GM18861 (cell line): ENCODE measurements around the gene DNAI1.
"Not testable (repeated sequence)": the region's sequence is repeated elsewhere in the genome, so short reads cannot be mapped to it uniquely, and the experiment has no call there.

Experiments used
- ATAC-seq: cut with Tn5 transposase; IDR thresholded peaks from one replicate; pipeline ENCODE4 v1.9.1; 2021; ENCODE audit not compliant: unreplicated experiment

Gene DNAI1

DNA sequence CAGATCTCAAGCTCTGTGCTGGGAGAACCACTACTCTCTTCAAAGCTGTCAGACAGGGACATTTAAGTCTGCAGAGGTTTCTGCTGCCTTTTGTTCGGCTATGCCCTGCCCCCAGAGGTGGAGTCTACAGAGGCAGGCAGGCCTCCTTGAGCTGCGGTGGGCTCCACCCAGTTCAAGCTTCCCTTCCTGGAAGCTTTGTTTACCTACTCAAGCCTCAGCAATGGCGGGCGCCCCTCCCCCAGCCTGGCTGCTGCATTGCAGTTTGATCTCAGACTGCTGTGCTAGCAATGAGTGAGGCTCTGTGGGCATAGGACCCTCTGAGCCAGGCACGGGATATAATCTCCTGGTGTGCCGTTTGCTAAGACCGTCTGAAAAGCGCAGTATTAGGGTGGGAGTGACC lies 73.4 kb downstream of the DNAI1 start:
- ATAC-seq, result not testable (repeated sequence)

DNA sequence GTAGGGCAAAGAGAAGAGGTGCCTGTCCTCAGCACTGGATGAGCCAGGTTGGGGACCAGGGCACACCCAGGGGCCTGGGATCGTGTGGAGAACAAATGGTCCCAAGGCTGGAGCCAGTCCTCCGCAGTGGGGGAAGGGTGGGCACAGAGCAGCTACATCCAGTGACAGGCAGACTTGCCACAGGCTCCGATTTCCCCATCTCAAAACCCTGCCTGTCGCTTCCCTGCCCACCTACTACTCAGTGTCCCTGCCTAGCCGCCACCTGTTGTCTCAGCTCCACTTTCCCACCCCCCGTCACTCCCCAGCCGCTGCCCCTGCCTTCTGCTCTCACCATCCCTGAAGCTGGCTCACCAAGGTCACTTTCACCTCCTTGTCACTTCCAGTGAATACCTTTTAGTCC lies 78.1 kb downstream of the DNAI1 start:
- no peak for ATAC-seq

DNA sequence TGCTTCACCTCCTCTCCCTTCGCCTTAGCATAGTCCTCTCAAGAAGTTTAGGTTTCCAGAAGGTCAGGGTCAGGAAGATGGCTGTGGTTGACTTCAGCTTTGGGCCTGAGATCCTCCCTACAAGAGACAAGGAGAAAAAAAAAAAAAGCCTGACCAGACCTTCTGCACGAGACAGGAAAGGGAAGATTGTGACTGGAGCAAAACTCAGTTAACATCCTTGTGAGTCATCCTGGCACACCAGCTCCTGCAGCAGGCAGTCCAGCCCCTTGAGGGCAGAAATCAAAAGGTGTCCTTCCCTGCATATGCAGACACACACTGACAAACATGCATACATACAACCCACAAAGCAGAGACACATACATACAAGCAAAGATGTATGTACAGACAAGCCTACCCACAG lies 82.2 kb downstream of the DNAI1 start:
- ATAC-seq, result no peak

DNA sequence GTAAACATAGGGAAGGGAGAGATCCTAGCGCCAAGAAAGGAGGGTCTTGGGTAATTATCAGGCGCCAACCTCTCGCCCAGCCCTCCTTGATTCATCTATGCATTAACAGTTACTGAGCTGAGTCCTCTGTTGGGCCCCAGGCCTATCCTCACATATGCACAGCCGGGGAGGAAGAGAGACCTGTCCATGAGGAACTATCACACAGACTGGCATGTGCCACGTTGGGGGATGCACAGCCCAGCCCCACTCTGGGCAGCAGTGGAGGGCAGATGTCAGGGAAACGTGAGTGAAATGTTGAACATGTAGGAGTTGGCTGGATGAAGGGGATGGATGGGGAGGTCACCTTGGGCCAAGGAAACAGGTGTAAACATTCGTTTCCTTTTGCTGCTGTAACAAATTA lies 82.9 kb downstream of the DNAI1 start:
- no peak for ATAC-seq

DNA sequence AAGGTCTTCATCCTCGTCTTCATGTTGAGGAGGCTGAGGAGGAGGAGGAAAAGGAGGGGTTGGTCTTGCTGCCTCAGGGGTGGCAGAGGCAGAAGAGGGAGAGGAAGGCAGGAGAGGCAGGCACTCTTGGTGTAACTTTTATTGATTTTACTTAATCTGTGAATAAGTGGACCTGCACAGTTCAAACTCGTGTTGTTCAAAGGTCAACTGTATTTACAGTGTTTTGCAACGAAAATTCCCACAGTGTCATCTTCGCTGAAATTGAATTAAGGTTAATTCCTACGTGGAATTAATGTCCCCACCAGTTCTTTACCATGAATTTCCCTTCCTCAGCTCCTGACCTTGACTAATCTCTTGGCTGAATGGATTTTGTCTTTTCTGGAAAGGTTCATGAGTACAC lies 85.4 kb downstream of the DNAI1 start:
- no peak for ATAC-seq

DNA sequence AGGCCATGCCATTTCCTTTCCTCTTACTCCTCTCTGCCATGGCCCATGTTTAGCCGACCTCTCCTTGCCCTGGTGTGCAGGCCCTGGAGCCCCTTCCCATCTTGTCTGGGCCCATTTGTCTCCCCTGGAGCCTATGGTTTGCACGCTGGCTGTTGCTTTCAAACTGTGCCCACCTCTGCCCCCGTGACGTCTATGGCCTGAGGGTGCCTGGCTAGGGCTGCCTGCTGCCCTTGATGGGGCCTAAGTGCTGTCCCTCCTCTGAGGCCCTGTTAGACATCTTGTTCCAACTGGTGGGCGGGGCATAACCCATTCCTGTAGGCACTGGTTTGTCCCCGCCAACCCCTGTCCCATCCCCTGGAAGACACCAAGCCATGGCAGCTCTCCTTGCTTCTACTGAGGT lies 86.9 kb downstream of the DNAI1 start:
- ATAC-seq, result no peak

DNA sequence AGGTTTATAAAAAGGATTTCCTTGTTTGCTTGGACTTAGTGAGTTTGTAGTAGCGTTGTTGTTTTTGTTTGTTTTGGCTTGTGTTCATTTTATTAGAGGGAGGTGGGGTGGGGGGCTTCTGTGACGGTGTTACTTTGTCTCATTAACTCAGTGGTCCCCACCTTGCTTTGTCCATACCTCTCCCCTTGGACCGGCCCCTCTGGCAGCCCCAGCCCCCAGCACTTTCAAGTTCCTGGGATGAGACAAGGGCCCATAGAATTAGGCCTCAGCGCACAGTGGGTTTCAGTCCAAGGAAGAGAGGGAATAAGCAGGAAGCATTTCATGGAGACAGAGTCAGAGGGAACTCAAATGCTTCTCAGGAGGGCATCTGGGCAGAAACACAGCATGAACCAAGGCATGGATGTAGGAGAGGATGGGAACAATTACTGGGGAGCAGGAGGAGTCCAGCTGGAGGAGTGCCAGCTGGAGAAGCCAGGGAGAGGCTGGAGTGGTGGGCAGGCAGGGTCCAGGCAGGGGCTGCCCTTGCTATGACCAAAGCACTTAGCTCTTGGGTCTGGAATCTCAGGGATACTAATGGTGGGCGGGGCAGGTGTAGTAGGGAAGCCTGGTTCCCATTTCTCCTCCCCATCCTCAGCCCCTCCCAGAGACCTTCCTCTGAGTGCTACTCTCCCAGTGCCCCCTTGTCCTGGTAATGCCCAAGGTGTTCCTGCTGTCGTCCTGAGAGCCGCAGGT lies 87.7 kb downstream of the DNAI1 start:
- no peak for ATAC-seq

DNA sequence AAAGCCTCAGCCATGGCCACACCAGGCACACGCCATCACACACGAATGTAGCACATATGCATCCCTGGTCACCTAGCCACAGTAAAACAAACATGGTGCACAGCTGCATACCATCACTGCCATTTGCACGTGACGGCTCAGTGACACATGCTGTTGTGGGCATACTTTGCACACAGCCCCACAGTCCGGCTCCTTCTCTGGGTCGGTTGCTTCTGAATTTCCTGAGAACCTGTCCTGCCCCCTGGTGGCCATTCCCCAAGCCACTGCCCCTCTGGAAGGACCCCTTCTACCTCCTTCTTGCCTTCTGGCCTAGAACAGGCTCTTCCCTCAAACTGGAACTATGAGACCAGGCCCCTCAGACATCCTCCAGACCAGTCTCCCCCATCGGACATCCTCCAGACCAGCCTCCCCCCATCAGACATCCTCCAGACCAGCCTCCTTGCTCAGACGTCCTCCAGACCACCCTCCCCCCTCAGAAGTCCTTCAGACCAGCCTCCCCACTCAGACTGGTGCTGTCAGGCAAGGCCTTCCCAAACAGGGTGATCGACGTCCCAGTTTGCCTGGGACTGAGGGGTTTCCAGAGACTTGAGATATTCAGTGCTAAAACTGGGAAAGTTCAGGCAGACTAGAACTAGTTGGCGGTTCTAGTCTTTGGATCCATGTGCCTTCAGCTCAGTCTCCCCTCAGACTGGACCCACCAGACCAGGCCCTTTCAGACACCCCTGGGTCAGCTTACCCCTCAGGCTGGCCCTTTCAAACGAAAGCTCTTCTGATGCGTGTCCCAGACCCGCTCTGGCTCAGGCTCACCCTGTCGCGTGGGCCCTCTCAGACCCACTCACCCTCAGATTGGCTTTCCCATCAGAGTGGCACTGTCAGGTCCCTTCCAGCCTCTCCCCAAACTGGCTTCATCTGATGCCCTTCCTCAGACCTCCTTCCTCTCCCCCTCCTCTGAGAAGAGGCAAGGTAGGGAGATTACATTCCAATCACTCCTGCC lies 88.5 kb downstream of the DNAI1 start:
- no peak for ATAC-seq

DNA sequence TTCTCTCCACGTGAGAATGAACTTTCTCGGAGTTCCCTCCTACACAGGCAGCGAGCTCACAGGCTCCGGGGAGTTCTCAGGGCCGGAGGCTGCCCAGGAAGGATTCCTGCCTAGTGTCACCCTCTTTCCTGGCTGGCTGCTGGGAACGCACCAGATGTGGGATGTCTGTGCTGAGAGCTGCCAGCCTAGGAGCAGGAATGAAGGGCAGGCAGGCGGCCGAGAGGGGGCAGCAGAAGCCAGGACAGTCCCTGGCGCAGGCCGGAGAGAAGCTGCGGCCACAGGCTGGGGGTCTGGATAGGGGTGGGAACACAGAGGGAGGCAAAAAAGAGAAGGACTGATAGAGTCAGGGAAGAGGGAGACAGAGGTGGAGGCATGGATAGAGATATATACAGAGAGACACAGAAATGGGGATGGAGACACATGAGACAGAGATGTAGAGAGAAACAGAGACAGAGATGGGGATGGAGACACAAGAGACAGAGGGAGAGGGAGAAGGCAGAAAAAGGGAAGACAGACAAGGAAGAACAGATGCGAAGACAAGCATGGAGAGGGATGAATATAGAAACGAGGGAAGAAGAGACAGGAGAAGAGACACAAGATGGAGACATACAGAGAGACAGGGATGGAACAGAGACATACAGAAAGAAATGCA lies 89.5 kb downstream of the DNAI1 start:
- no peak for ATAC-seq

DNA sequence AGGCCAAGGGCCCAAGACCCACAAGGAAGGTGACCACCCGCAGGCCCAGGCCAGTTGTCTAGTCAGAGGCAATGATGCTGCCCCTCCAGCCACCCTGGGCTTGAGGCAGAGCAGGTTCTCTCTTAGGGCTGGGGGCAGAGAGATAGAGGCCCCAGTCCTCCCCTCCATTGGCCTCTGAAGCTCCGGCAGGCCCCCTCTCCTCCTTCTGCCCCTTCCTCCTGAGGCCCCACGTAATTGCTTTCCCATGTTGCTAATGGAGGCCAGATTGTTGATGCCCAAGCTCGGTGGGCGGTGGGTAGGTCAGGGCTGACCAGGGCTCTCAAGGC lies 90.8 kb downstream of the DNAI1 start:
- ATAC-seq, result no peak

DNA sequence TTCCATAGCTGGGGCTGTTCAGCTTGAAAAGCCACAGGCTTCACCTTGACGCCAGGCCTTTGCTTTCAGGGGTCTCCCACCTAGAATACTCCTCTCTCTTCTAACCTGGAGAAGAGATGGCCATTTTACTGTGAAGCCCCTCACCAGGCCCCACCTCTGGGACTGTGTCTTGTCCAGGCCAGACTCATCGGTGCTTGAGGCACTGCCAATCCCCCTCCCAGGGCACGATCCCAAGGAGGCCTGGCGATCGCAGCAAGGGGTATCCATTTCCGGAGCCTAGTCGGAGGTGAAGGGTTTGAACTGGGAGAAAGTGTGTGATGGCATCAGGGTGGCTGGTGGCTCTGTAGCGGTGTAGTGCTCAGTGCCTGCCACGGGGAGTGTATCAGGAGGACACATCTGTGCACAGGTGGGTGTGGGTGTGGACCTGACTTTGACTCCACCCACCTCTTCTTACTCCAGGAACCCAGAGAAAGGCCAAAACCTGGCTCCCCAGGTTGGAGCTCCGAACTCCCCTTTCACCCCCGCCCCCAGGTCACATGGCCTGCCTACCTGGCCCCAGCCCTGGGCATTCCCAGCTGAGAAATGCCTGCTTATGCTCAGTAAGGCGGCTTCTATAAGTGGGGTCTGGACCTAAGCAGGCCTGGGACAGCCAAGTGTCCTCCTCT lies 91.5 kb downstream of the DNAI1 start:
- no peak for ATAC-seq

DNA sequence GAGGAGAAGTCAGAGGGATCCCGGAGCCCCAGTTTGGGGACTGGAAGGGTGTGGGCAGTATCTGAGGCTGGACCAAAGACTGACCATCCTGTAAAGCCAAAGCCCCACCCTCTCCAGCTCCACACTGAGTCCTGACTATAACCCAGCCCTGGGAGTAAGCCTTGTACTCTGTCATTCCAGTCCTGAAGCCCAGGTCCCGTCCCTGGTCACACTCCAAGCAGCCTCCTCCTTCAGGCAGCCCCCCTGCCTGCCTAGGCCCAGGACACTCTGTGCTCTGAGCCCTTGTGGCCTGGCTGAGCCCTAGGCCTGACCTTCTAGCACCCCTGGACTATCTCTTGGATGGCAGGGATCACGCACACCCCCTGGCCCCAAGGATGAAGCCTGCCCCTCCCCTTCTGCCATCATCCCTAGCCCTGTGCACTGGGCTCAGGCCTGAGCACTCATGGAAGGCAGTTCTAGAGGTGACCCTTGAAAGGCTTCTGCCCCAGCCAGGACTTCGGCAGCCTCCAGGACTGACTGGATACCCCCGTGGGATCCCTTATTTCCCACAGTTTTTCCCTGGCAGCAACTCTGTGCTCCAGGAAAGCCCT lies 92.2 kb downstream of the DNAI1 start:
- no peak for ATAC-seq

DNA sequence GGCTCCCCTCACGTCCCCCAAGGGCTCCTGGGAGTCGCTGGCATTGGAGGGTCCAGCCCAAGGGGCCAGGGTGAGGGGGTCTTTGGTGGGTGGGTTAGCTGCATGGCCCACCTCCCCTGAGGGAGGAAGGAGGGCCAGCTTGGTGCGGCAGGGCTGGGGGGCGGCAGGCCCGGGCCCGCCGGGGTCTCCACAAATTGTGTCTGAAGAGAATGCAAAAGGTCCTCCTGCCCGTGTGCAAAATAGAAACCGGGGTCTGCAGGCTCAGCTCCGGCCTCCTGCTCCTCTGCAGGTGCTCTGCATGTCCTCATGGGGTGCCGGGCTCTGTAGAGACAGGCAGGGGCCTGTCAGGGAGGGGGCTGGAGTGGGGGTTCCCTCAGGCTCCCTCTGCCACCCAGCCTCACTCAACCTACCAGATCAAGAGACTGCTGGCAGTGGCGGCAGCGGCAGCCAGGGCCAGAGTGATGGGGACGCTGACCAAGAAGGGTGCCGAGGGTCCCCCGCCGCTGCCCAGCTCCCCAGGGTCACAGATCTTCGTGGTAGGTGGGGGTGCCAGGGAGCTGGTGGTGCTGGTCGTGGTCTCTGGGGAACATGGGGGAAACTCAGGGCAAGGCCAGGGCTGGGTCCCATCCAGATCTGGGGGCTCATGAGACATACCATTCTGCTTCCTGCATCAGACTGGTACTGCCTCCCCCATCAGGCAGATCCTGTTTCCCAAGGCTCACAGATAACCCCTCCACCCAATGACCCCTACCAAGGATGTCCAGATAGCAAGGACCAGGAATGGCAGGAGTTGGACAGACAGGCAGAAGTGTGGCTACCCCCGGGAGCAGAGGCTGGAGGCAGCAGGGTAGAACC lies 93.4 kb downstream of the DNAI1 start:
- ATAC-seq, result no peak

DNA sequence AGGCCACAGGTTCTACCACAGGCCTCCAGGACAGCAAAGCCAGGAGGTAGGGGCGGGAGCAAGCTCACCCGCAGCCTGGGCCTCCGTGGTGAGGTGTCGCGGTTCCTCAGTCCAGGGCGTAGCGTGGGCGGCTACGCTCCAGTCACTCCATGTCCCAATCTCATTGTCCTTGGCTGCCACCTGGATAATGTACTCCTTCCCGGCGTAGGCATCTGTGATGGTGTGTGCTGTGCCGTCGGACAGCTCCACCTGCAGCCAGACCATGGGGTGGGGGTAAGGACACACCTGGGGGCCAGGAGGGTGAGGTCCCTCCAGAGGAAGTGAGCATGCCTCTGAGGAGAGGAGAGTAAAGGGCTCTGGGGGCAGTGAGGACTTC lies 94.0 kb downstream of the DNAI1 start:
- no peak for ATAC-seq

DNA sequence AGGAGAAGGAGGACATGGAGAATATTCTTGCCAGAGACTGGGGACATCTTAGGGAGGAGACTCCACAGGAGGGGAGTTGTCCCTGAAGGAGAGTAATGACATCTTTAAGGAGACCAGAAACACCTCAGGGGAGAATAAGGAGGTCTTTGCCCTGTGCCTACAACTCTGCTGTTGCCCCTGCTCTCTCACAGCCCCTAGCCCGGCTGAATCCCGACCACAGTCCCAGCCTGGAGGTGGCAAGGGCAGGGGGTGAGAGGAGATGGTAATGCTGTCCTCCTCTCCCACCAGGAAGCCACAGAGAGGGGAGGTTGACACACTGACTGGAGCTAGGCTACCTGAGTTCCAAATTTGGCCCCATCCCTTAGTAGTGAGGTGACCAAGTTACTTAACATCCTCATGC lies 94.4 kb downstream of the DNAI1 start:
- no peak for ATAC-seq

DNA sequence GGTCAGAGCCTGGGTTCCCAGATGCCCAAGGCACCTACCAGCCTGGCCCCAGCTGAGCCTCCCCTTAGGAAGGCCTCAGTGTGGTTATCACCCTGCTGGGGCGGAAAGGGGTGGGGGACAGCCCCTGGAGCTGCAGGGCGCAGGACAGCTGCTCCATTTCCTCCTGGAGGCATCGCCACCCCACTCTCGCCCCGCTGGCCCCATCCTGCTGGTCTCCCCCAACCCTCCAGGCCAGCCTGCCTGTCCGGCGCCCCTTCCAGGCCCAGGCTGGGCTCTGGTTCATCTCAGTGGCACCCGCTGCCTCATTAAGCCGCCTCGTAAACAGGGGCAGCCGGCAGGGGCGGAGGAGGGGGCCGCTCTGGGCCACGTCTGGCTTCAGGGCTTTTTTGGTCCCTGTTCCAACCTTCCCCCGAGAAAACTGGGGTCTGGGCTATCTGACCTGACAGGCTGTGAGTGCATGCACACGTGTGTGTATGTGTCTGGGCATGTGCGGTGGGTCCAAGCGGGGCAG lies 95.0 kb downstream of the DNAI1 start:
- no peak for ATAC-seq

DNA sequence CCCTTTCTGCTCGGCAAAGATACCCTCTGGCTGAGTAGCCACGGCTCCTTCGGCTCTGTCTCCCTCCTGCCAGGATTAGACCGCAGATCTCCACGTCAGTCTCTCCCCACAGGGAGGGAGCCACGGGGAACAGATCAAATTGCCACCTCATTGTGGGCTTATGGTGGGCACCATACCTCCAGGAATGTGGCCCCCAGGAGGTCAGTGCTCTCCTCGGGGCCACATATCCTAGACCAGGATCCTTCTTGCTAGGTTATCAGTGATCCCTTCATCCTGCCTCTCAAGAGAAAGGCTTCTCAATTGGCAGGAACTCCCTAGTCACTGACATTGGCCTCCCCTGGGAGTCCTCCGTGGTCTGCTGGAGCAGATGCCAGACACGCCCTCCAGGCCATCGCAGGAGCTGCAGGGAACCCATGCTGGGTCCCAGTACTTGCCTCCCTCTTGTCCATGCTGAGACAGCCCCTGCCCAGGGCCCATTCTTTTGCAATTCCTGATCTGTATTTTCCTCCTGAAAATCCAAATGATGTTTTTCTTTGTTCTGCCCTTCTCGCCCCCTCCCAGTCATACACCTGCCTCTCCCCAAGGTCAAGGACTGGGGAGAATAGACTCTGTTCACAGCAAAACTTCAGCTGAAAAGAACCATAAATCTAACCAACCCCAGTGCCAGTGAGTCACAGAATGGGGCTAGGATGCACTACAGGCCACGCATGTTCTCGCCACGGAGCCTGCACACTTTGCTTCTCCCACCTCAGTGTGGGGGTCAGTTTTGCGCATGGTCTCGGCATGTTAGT lies 95.8 kb downstream of the DNAI1 start:
- no peak for ATAC-seq

DNA sequence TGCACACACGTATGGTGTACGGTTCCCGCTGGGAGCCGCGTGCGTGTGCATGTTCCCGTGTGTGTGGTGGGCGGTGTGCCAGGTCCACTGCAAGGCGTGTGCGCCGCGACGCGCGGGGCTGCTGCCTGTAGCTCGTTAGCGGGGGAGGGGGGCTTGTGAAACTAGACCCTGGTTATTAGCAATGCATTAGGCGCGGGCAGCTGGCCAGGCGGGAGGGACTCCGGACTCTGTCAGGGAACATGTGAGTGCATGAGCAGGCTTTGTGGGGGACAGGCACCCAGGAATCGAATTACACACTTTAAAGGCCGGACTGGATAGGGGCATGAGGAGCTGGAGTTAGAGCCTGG lies 96.4 kb downstream of the DNAI1 start:
- ATAC-seq, result no peak

DNA sequence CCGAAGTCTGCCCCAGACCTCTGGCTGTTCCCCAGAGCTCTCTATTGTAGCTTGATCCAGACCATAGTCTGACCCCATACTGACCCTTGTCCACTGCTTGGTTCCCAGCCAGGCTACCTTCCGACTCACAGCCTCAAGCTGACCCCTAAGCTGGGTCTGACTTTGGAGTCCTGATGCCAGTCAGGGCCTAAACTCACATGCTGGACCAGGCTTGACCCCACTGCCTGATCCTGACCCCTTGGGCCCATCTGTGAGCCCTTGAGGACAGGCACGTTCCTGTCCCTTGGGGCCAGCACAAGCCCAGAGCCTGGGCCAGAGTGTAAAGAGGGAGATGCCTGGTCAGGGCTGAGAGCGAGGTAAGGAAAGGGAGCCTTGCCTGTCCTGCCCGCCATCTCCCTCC lies 96.9 kb downstream of the DNAI1 start:
- no peak for ATAC-seq
